D721Med (cell line): ENCODE measurements around the gene CERCAM.
"Not testable (repeated sequence)": the region's sequence is repeated elsewhere in the genome, so short reads cannot be mapped to it uniquely, and the experiment has no call there.

Experiments
- DNase-seq: peaks from one replicate; pipeline ENCODE4 v3.0.0; 2011; ENCODE audit warnings: low spot score; ENCODE audit not compliant: insufficient read length
- FAIRE-seq: peaks from 2 replicates; lab custom pipeline; 2011; peaks lifted over from hg19 to GRCh38; lab: Jason Lieb, UNC
- TF ChIP-seq, protein P1 (sequence below): IDR thresholded peaks from 2 replicates; pipeline ENCODE4 v1.5.1; 2012; ENCODE audit warnings: mild to moderate bottlenecking, control low read depth; ENCODE audit not compliant: insufficient read depth; ENCODE audit errors: missing control alignments

The CERCAM gene

DNA sequence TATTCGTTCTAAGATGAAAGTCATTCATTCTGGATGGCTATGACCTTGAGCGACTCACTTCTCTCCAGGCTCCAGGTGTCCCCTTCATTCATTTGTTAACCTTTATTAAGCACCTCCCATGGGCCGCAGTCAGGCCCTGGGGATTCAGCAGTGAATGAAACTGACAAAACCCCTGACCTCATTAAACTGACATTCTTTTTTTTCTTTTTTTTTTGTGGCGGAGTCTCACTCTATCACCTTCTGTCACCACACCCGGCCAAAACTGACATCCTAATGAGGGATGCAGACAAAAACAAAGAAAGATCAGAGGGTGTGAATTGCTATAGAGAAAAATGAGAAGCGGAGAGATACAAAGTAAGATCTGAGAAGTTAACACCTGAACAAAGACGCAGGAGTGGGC lies 18.6 kb downstream of the CERCAM start:
- TF ChIP-seq, protein P1, sequence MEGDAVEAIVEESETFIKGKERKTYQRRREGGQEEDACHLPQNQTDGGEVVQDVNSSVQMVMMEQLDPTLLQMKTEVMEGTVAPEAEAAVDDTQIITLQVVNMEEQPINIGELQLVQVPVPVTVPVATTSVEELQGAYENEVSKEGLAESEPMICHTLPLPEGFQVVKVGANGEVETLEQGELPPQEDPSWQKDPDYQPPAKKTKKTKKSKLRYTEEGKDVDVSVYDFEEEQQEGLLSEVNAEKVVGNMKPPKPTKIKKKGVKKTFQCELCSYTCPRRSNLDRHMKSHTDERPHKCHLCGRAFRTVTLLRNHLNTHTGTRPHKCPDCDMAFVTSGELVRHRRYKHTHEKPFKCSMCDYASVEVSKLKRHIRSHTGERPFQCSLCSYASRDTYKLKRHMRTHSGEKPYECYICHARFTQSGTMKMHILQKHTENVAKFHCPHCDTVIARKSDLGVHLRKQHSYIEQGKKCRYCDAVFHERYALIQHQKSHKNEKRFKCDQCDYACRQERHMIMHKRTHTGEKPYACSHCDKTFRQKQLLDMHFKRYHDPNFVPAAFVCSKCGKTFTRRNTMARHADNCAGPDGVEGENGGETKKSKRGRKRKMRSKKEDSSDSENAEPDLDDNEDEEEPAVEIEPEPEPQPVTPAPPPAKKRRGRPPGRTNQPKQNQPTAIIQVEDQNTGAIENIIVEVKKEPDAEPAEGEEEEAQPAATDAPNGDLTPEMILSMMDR = no peak
- DNase-seq (no peak), FAIRE-seq (no peak)

- TF ChIP-seq, protein P1 = no peak
- DNase-seq (no peak), FAIRE-seq (no peak)
These were observed 21.5 kb downstream of the CERCAM start for GRCh38 chr9:128442150-128442549.

- FAIRE-seq, DNase-seq: not testable (repeated sequence)
These were observed 25.8 kb downstream of the CERCAM start for GRCh38 chr9:128446505-128446904.

- FAIRE-seq (no peak), DNase-seq (no peak)
- TF ChIP-seq, protein P1 = no peak
These were observed 28.1 kb downstream of the CERCAM start for GRCh38 chr9:128448746-128449145.

DNA sequence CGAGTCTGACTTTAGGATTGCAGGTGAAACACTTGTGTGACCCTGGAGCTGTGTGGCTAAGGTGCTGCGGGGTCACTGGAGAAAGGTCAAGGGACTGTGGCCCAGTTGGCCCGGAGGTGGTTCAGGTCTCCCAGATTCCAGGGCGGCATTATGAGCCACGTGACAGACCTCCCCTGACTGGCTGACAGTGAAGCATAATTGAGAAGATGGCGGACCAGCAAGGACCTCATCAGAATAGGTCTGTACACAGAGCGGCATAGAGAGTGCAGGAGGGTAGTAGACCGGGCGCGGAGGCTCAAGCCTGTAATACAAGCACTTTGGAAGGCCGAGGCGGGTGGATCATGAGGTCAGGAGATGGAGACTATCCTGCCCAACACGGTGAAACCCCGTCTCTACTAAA lies 34.3 kb downstream of the CERCAM start:
- DNase-seq (no peak), FAIRE-seq (no peak)
- TF ChIP-seq, protein P1 = no peak

DNA sequence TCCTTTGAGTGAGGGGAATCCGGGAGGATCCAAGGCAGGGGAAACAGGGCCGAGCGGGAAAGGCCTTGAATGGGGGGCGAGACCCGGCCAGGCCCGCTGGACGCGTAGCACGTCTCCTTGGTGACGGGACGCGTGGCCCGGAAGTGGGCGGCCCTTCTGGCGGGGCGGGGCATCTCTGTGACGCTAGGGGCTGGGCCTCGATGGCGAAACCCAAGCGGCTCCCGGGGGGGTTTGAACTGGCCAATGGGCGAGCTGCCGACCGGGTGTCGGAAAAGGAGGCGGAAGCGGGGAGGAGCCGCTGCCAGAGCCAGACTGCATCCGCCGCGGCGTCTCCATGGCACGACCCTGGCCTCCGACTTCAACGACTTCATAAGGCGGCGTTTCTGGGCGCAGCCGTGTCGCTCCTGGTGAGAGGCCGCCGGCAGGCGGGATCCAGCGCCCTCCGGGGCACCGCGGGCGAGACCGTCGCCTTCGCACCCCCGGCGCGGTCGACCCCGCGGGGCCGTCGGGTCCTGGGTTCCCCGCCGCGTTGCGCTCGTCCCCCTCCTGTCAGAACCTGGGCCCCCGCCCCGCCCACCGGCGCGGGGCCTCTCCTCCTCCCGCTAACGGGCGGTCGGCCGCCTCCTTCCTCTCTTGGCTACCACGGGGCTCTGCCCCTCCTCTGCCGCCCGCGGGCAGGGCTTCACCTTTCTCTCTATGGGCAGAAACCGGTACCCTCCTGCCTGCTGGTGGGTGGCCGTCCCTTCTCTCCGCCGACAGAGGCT lies 35.4 kb downstream of the CERCAM start, which contains the start of gene ODF2:
Gene ODF2, plus strand, starts transcription at position 158 of the 764 bp plus-strand sequence. Its CDS starts 86 bp downstream, at position 244.
- TF ChIP-seq, protein P1 = no peak
- DNase-seq = peak; percentile 97
- FAIRE-seq = no peak

- TF ChIP-seq, protein P1 = no peak
- FAIRE-seq (no peak), DNase-seq (peak; percentile 86)
These were observed 36.0 kb downstream of the CERCAM start for GRCh38 chr9:128456613-128457061.

GRCh38 chr9:128457207-128457606 lies 36.5 kb downstream of the CERCAM start:
- TF ChIP-seq, protein P1 = no peak
- DNase-seq = no peak
- no peak for FAIRE-seq
